HepG2 (cell line): Measurements from ENCODE around the gene TFEB. TPM values are rescaled to one million over a fixed set of nuclear protein-coding genes. Genes with fewer than 3 reads are reported as not detected.

Experiments used
- BHLHE40 ChIP-seq: IDR thresholded peaks from 2 replicates; pipeline ENCODE4 v1.6.1; 2011; ENCODE audit warnings: low read length, improper control_type of control experiment
- CC2D1A ChIP-seq: sonication (generic); formaldehyde crosslinking; IDR thresholded peaks from 2 replicates; pipeline ENCODE4 v1.8.1; 2023; ENCODE audit warnings: mild to moderate bottlenecking, missing genetic modification reagents
- CENPX ChIP-seq: sonication (generic); formaldehyde crosslinking; IDR thresholded peaks from 2 replicates; pipeline ENCODE4 v1.9.0; 2021; ENCODE audit warnings: mild to moderate bottlenecking, missing genetic modification reagents, moderate library complexity
- ETS1 ChIP-seq: sonication (generic); formaldehyde crosslinking; IDR thresholded peaks from 2 replicates; pipeline ENCODE4 v1.4.0; 2020; ENCODE audit warnings: missing genetic modification reagents
- ETV6 ChIP-seq: sonication (generic); formaldehyde crosslinking; conservative IDR thresholded peaks from 2 replicates; pipeline ENCODE4 v1.4.0; 2020; ENCODE audit warnings: missing genetic modification reagents
- KLF9 ChIP-seq: IDR thresholded peaks from 2 replicates; pipeline ENCODE4 v1.6.1; 2016; ENCODE audit warnings: low read depth
- RFX3 ChIP-seq: IDR thresholded peaks from 2 replicates; pipeline ENCODE4 v1.6.1; 2016; ENCODE audit warnings: missing biosample characterization, missing genetic modification reagents
- SNAI1 ChIP-seq: sonication (generic); formaldehyde crosslinking; IDR thresholded peaks from 2 replicates; pipeline ENCODE4 v1.5.0; 2020; ENCODE audit warnings: mild to moderate bottlenecking, missing genetic modification reagents, borderline replicate concordance
- TBP ChIP-seq: sonication (generic); formaldehyde crosslinking; IDR thresholded peaks from 2 replicates; pipeline ENCODE4 v1.5.0; 2020; ENCODE audit warnings: missing genetic modification reagents
- U2AF1 ChIP-seq: fragments of 200-400 bp; formaldehyde crosslinking; optimal IDR thresholded peaks from 2 replicates; pipeline ENCODE3; 2017; ENCODE audit warnings: mild to moderate bottlenecking, low read depth, low read length
- ZBTB44 ChIP-seq: sonication (generic); formaldehyde crosslinking; IDR thresholded peaks from 2 replicates; pipeline ENCODE4 v1.4.0; 2020; ENCODE audit warnings: missing genetic modification reagents
- ZBTB8A ChIP-seq: sonication (generic); formaldehyde crosslinking; IDR thresholded peaks from 2 replicates; pipeline ENCODE4 v1.4.0; 2020; ENCODE audit warnings: mild to moderate bottlenecking, low read depth, missing genetic modification reagents, borderline replicate concordance
- ZNF18 ChIP-seq: sonication (generic); formaldehyde crosslinking; IDR thresholded peaks from 2 replicates; pipeline ENCODE4 v1.8.0; 2022; ENCODE audit warnings: mild to moderate bottlenecking, missing genetic modification reagents; ENCODE audit not compliant: insufficient replicate concordance
- ZNF556 ChIP-seq: sonication (generic); formaldehyde crosslinking; IDR thresholded peaks from 2 replicates; pipeline ENCODE4 v1.4.0; 2020; ENCODE audit warnings: mild to moderate bottlenecking, missing genetic modification reagents, borderline replicate concordance
- ZNF570 ChIP-seq: sonication (generic); formaldehyde crosslinking; IDR thresholded peaks from 2 replicates; pipeline ENCODE4 v1.4.0; 2020; ENCODE audit warnings: mild to moderate bottlenecking, missing genetic modification reagents, borderline replicate concordance
- ZNF607 ChIP-seq: sonication (generic); formaldehyde crosslinking; IDR thresholded peaks from 2 replicates; pipeline ENCODE4 v1.5.1; 2020; ENCODE audit warnings: missing genetic modification reagents, mild to moderate bottlenecking, borderline replicate concordance
- ZNF775 ChIP-seq: sonication (generic); formaldehyde crosslinking; IDR thresholded peaks from 2 replicates; pipeline ENCODE4 v1.4.0; 2020; ENCODE audit warnings: missing genetic modification reagents, mild to moderate bottlenecking, moderate library complexity, borderline replicate concordance
- ZSCAN20 ChIP-seq: sonication (generic); formaldehyde crosslinking; IDR thresholded peaks from 2 replicates; pipeline ENCODE4 v1.4.0; 2020; ENCODE audit warnings: missing genetic modification reagents, mild to moderate bottlenecking, borderline replicate concordance
- ZUFSP ChIP-seq: sonication (generic); formaldehyde crosslinking; IDR thresholded peaks from 2 replicates; pipeline ENCODE4 v1.9.0; 2021; ENCODE audit warnings: missing genetic modification reagents, mild to moderate bottlenecking, borderline replicate concordance
- ZXDC ChIP-seq: sonication (generic); formaldehyde crosslinking; IDR thresholded peaks from 2 replicates; pipeline ENCODE4 v1.5.0; 2020; ENCODE audit warnings: mild to moderate bottlenecking, missing genetic modification reagents
- polyA plus RNA-seq, 8 experiments: library from polyadenylated mRNA; depleted of rRNA in 3 of 8; stranded (reverse) in 7 of 8; unstranded in 1 of 8; fragments of >200 nt; fragmentation: Illumina TruSeq in 4 of 8; extraction: Trizol in 4 of 8; gene quantifications; 2 replicates each; pipeline versions ENCODE4 v1.2.1 to v1.2.3, GENCODE V29; 2011 to 2016; ENCODE audit warnings: low read depth in 4 of 8, missing spikeins in 1 of 8, mixed read lengths in 1 of 8; ENCODE audit not compliant: insufficient read depth in 1 of 8
- total RNA-seq, 5 experiments: library from RNA; depleted of rRNA; stranded (reverse); fragments of >200 nt; fragmentation: Illumina TruSeq; extraction: Trizol; gene quantifications; 2 replicates each; pipeline ENCODE4 v1.2.3, GENCODE V29; 2016; ENCODE audit warnings: low read depth in 1 of 5

TFEB gene
- total and polyA plus RNA-seq, 2 of the 13 experiments (the other 11 are each of a cell fraction or from before 2014, with no cell fraction given): 13.3 to 18.7 TPM

GRCh38 chr6:41779788-41780550, 44.6 kb upstream of the TFEB start, which contains the start of gene FRS3 (continued):
- TF ChIP-seq RFX3 (no peak), ZNF18 (peak; percentile 79), ETS1 (CRISPR knock-in tag) (no peak), ZBTB8A (CRISPR knock-in tag) (no peak), ZSCAN20 (no peak), TBP (CRISPR knock-in tag) (no peak; the same call in 1 of the 2 replicates), BHLHE40 (peak; percentile 64), ZXDC (CRISPR knock-in tag) (0 out of 2 replicates have a peak, but pooled peaks have one; percentile 64), ZBTB44 (peak; percentile 76; the same call in 1 of the 2 replicates), U2AF1 (peak; percentile 79), ETV6 (CRISPR knock-in tag) (peak; percentile 90), KLF9 (CRISPR knock-in tag) (no peak; the same call in 1 of the 2 replicates), SNAI1 (CRISPR knock-in tag) (no peak), CENPX (no peak), ZNF556 (CRISPR knock-in tag) (peak; percentile 94), ZNF775 (CRISPR knock-in tag) (0 out of 2 replicates have a peak, but pooled peaks have one; percentile 32), ZNF607 (CRISPR knock-in tag) (peak; percentile 84; the same call in 1 of the 2 replicates), ZUFSP (no peak), ZNF570 (CRISPR knock-in tag) (0 out of 2 replicates have a peak, but pooled peaks have one; percentile 34), CC2D1A (CRISPR knock-in tag) (no peak)
